Measurements from ENCODE around the gene ITIH4. TPM values are rescaled to one million over a fixed set of nuclear protein-coding genes. Genes with fewer than 3 reads are reported as not detected.

Gene ITIH4
- total RNA-seq, 1 experiment from 2014 or later = 1.7 TPM

GRCh38 chr3:52857864-52858263, 27.4 kb upstream of the ITIH4 start:
- H3K9me3 ChIP-seq (ENCODE audit: low read depth, low read length, poor library complexity, severe bottlenecking) = no peaks in the 10 kb centered on the region
- no peak for DNase-seq (ENCODE audit: low spot score)
- no peak overlapping the region for H3K27ac ChIP-seq (ENCODE audit: low read depth, low read length, poor library complexity, severe bottlenecking)
- H3K4me3 ChIP-seq (ENCODE audit: low read depth, low read length, poor library complexity, severe bottlenecking) = no peak overlapping the region
- H3K4me1 ChIP-seq (ENCODE audit: insufficient read depth, low read length, poor library complexity, severe bottlenecking) = no peaks in the 10 kb centered on the region
- no peaks in the 10 kb centered on the region for H3K27me3 ChIP-seq (replicated peaks; ENCODE audit: insufficient read depth, low read depth, low read length, poor library complexity)
- ChIA-PET POLR2A (ENCODE audit: low non-redundant PET) (no interaction called here), CTCF (no interaction called here)
- no peak for TF ChIP-seq EZH2 (IDR thresholded peaks at IDR 0.05; ENCODE audit: borderline replicate concordance, low read depth, low read length, poor library complexity, severe bottlenecking)
- TF ChIP-seq CTCF (conservative IDR thresholded peaks at IDR 0.05; ENCODE audit: low read depth, low read length) = no peak
- intact Hi-C loops (cut with micrococcal nuclease; ENCODE audit: unreplicated experiment) = no loop called here
- no TSS peak for BruUV-seq (replicated peaks)
- H3K36me3 ChIP-seq (ENCODE audit: insufficient read depth, low read length, poor library complexity, severe bottlenecking) = no peaks in the 10 kb centered on the region

- Histone ChIP-seq H3K4me3 (ENCODE audit: low read depth, low read length, poor library complexity, severe bottlenecking) (no peak overlapping the region), H3K27ac (ENCODE audit: low read depth, low read length, poor library complexity, severe bottlenecking) (no peak overlapping the region), H3K36me3 (ENCODE audit: insufficient read depth, low read length, poor library complexity, severe bottlenecking) (no peaks in the 10 kb centered on the region), H3K4me1 (ENCODE audit: insufficient read depth, low read length, poor library complexity, severe bottlenecking) (no peaks in the 10 kb centered on the region), H3K9me3 (ENCODE audit: low read depth, low read length, poor library complexity, severe bottlenecking) (no peaks in the 10 kb centered on the region), H3K27me3 (replicated peaks; ENCODE audit: insufficient read depth, low read depth, low read length, poor library complexity) (no peaks in the 10 kb centered on the region)
- ChIA-PET CTCF (no interaction called here), POLR2A (ENCODE audit: low non-redundant PET) (no interaction called here)
- no TSS peak for BruUV-seq (replicated peaks)
- intact Hi-C loops (cut with micrococcal nuclease; ENCODE audit: unreplicated experiment) = no loop called here
- DNase-seq (ENCODE audit: low spot score) = no peak
- TF ChIP-seq CTCF (conservative IDR thresholded peaks at IDR 0.05; ENCODE audit: low read depth, low read length) (no peak), EZH2 (IDR thresholded peaks at IDR 0.05; ENCODE audit: borderline replicate concordance, low read depth, low read length, poor library complexity, severe bottlenecking) (no peak)
These were observed 26.7 kb upstream of the ITIH4 start for GRCh38 chr3:52857133-52857532.

- Histone ChIP-seq H3K36me3 (ENCODE audit: insufficient read depth, low read length, poor library complexity, severe bottlenecking) (no peaks in the 10 kb centered on the region), H3K4me1 (ENCODE audit: insufficient read depth, low read length, poor library complexity, severe bottlenecking) (no peaks in the 10 kb centered on the region), H3K4me3 (ENCODE audit: low read depth, low read length, poor library complexity, severe bottlenecking) (no peak overlapping the region), H3K9me3 (ENCODE audit: low read depth, low read length, poor library complexity, severe bottlenecking) (no peaks in the 10 kb centered on the region), H3K27me3 (replicated peaks; ENCODE audit: insufficient read depth, low read depth, low read length, poor library complexity) (no peaks in the 10 kb centered on the region), H3K27ac (ENCODE audit: low read depth, low read length, poor library complexity, severe bottlenecking) (no peak overlapping the region)
- TF ChIP-seq EZH2 (IDR thresholded peaks at IDR 0.05; ENCODE audit: borderline replicate concordance, low read depth, low read length, poor library complexity, severe bottlenecking) = no peak
- no peak for TF ChIP-seq CTCF (conservative IDR thresholded peaks at IDR 0.05; ENCODE audit: low read depth, low read length)
- POLR2A ChIA-PET (ENCODE audit: low non-redundant PET) = no interaction called here
- intact Hi-C loops (cut with micrococcal nuclease; ENCODE audit: unreplicated experiment) = no loop called here
- no TSS peak for BruUV-seq (replicated peaks)
- CTCF ChIA-PET = no interaction called here
- no peak for DNase-seq (ENCODE audit: low spot score)
These were observed 26.2 kb upstream of the ITIH4 start for GRCh38 chr3:52856666-52857065.
